Ascending aorta (tissue), 2 donors: ENCODE results near the gene BTK. TPM values are rescaled to one million over a fixed set of nuclear protein-coding genes. Genes with fewer than 3 reads are reported as not detected.
"Not testable (repeated sequence)": the region's sequence is repeated elsewhere in the genome, so short reads cannot be mapped to it uniquely, and the experiment has no call there.

Experiments used
- DNase-seq, 2 donors: peaks; one replicate each; pipeline ENCODE4 v3.0.0-alpha.2; 2019; ENCODE audit warnings: low spot score in 2 of 2
- H3K27ac ChIP-seq, 2 donors: fragments of 200-600 bp; sonication (generic); one replicate each; pipeline ENCODE4 v1.5.1; 2016 to 2017; ENCODE audit warnings: mild to moderate bottlenecking in 1 of 2
- H3K27me3 ChIP-seq: fragments of 200-600 bp; sonication (generic); one replicate; pipeline ENCODE4 v1.5.1; 2017
- H3K36me3 ChIP-seq, 2 donors: fragments of 200-600 bp; sonication (generic); one replicate each; pipeline ENCODE4 v1.5.1; 2016
- H3K4me1 ChIP-seq, 2 donors: fragments of 200-600 bp; sonication (generic); one replicate each; pipeline ENCODE4 v1.5.1; 2016 to 2017; ENCODE audit warnings: mild to moderate bottlenecking in 1 of 2
- H3K4me3 ChIP-seq, 2 donors: fragments of 200-600 bp; sonication (generic); one replicate each; pipeline ENCODE4 v1.5.1; 2016 to 2017; ENCODE audit warnings: mild to moderate bottlenecking in 1 of 2
- H3K9me3 ChIP-seq, 2 donors: fragments of 200-600 bp; sonication (generic); one replicate each; pipeline ENCODE4 v1.5.1; 2016
- CTCF ChIP-seq, 3 experiments: fragments of 200-600 bp in 2 of 3; fragments of 450-650 bp in 1 of 3; sonication (generic) in 2 of 3; IDR thresholded peaks; one replicate each; pipeline ENCODE4 v1.5.1; 2016 to 2019; ENCODE audit warnings: antibody characterized with exemption in 3 of 3, mild to moderate bottlenecking in 1 of 3, moderate library complexity in 1 of 3
- intact Hi-C: fragments of 100-400 bp; cut with DNase I; formaldehyde crosslinking; loops from one replicate; pipeline ENCODE4 v1.15.1; 2023
- total RNA-seq: library from RNA; depleted of rRNA; stranded (reverse); fragments of >200 nt; gene quantifications from one replicate; pipeline ENCODE4 v1.1.0, GENCODE V29; 2016

Gene BTK
- total RNA-seq, 1 donor from 2014 or later = 0.64 TPM

GRCh38 chrX:101357166-101357795 lies 28.7 kb downstream of the BTK start:
- no peaks in the 10 kb centered on the region for H3K4me1 ChIP-seq
- no peaks in the 10 kb centered on the region for H3K36me3 ChIP-seq
- H3K27ac ChIP-seq = no peak overlapping the region
- H3K4me3 ChIP-seq = no peak overlapping the region
- H3K27me3 ChIP-seq = no peaks in the 10 kb centered on the region
- TF ChIP-seq CTCF (IDR thresholded peaks at IDR 0.05) = peak in 1 of 3 experiments; percentile 24
- intact Hi-C loops = no loop called here
- DNase-seq = no peak
- H3K9me3 ChIP-seq = no peaks in the 10 kb centered on the region

GRCh38 chrX:101349193-101349562 lies 36.8 kb downstream of the BTK start:
- Histone ChIP-seq H3K4me3 (peak overlapping the region; percentile 72 to 78), H3K27ac (peak overlapping the region in 1 of 2 donors; percentile 81), H3K27me3 (no peaks in the 10 kb centered on the region), H3K36me3 (peaks cover 0 to 3% of the 10 kb centered on the region in 2 donors), H3K9me3 (no peaks in the 10 kb centered on the region), H3K4me1 (peaks cover 0 to 2% of the 10 kb centered on the region in 2 donors)
- intact Hi-C loops = loop anchor here (2.0 to 10.0 kb wide), 4 partner anchors 42 to 252 kb away; partner anchors contain the start of genes CENPI, GLA, HNRNPH2 and RPL36A
- no peak for DNase-seq
- no peak for TF ChIP-seq CTCF (IDR thresholded peaks at IDR 0.05)

GRCh38 chrX:101348452-101349192 lies 37.4 kb downstream of the BTK start, which contains the start of gene TIMM8A:
TSS of gene TIMM8A (minus strand) at chrX:101348742. CDS start at chrX:101348664, 78 bp downstream.
- H3K27me3 ChIP-seq = no peaks in the 10 kb centered on the region
- H3K4me1 ChIP-seq = peaks cover 0 to 2% of the 10 kb centered on the region in 2 donors
- intact Hi-C loops = loop anchor here (2.0 to 10.0 kb wide), 4 partner anchors 42 to 251 kb away; partner anchors contain the start of genes CENPI, GLA, HNRNPH2 and RPL36A
- peak; percentile 21 to 85 for DNase-seq
- TF ChIP-seq CTCF (IDR thresholded peaks at IDR 0.05) = no peak
- peaks cover 0 to 3% of the 10 kb centered on the region in 2 donors for H3K36me3 ChIP-seq
- peak within 1 kb of the TSS; percentile 72 to 78 for H3K4me3 ChIP-seq
- H3K27ac ChIP-seq = peak within 1 kb of the TSS; percentile 79 to 81
- H3K9me3 ChIP-seq = no peaks in the 10 kb centered on the region

GRCh38 chrX:101347859-101348451 lies 38.0 kb downstream of the BTK start:
- intact Hi-C loops = loop anchor here (2.0 to 10.0 kb wide), 4 partner anchors 43 to 251 kb away; partner anchors contain the start of genes CENPI, GLA, HNRNPH2 and RPL36A
- no peak for DNase-seq
- Histone ChIP-seq H3K9me3 (no peaks in the 10 kb centered on the region), H3K27ac (peak overlapping the region; percentile 79 to 81), H3K4me3 (peak overlapping the region; percentile 72 to 78), H3K4me1 (peaks cover 0 to 2% of the 10 kb centered on the region in 2 donors), H3K27me3 (no peaks in the 10 kb centered on the region), H3K36me3 (peaks cover 0 to 3% of the 10 kb centered on the region in 2 donors)
- no peak for TF ChIP-seq CTCF (IDR thresholded peaks at IDR 0.05)

- TF ChIP-seq CTCF (IDR thresholded peaks at IDR 0.05) = no peak
- Histone ChIP-seq H3K4me1 (no peaks in the 10 kb centered on the region), H3K36me3 (no peaks in the 10 kb centered on the region), H3K4me3 (no peak overlapping the region), H3K9me3 (no peaks in the 10 kb centered on the region), H3K27ac (no peak overlapping the region), H3K27me3 (no peaks in the 10 kb centered on the region)
- intact Hi-C loops = no loop called here
- no peak for DNase-seq
Measured at GRCh38 chrX:101337776-101338271, 48.2 kb downstream of the BTK start.

GRCh38 chrX:101334310-101334709 lies 51.7 kb downstream of the BTK start:
- H3K4me1 ChIP-seq, H3K4me3 ChIP-seq, H3K27ac ChIP-seq, DNase-seq, H3K27me3 ChIP-seq, intact Hi-C loops, H3K9me3 ChIP-seq, H3K36me3 ChIP-seq: not testable (repeated sequence)

GRCh38 chrX:101326600-101326999 lies 59.4 kb downstream of the BTK start:
- H3K27me3 ChIP-seq, H3K4me3 ChIP-seq, H3K36me3 ChIP-seq, H3K9me3 ChIP-seq, H3K27ac ChIP-seq, intact Hi-C loops, H3K4me1 ChIP-seq, DNase-seq: not testable (repeated sequence)
